ENCODE measurements around the gene NDST4.
"Not testable (repeated sequence)": the region's sequence is repeated elsewhere in the genome, so short reads cannot be mapped to it uniquely, and the experiment has no call there.

Gene NDST4

DNA sequence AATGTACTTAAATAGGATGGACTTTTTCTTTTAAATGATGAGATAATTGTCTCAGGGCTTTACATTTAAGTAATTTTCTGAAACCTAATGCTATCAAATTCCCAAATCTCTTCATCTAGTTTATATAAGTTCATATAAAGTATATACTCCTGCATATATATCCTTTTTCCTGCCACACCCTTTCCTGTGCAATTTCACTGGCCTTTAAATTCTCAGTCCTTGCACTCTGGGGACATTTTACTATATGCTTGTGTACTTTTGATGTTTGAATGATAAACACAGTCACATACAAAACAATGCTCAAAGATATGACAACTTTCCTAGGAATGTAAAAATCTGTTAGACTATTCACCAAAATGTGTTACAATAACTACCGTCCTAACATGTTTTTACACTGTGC, 60.1 kb downstream of the NDST4 start:
- no peak for DNase-seq

DNA sequence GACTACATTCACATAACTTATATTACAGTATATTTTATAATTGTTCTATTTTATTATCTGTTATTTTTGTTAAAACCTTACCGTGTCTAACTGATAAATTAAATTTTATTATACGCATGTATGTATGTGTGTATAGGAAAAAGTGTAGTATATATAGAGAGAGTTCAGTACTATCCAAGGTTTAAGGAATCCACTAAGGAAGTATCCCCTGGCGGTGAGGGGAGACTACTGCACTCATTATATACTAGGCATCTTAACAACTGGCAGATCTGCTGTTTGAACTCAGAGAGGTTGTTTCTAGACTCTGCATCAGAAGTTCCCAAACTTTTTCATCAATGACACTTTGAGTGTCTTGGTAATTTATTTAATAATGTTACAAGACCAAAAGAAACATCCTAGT, 70.9 kb downstream of the NDST4 start:
- no peak for DNase-seq

DNA sequence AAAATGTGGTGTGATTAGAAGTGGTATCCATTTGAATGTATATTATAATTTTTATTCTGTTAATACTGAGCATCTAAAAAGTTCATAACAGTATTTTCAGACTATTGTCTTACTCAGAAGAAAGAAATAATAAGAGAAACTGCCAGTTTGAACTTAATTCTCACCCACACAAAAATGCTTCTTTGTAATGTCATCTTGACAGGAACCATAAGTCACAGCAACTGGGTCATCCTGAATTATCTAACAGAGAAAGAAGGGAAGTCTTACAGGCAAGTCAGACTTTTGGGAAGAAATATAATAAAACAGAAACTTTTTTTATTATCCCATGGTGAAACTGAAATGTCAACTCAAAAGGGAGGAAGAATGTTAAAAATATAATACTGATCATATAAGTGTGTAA, 83.1 kb downstream of the NDST4 start:
- DNase-seq: no peak

DNA sequence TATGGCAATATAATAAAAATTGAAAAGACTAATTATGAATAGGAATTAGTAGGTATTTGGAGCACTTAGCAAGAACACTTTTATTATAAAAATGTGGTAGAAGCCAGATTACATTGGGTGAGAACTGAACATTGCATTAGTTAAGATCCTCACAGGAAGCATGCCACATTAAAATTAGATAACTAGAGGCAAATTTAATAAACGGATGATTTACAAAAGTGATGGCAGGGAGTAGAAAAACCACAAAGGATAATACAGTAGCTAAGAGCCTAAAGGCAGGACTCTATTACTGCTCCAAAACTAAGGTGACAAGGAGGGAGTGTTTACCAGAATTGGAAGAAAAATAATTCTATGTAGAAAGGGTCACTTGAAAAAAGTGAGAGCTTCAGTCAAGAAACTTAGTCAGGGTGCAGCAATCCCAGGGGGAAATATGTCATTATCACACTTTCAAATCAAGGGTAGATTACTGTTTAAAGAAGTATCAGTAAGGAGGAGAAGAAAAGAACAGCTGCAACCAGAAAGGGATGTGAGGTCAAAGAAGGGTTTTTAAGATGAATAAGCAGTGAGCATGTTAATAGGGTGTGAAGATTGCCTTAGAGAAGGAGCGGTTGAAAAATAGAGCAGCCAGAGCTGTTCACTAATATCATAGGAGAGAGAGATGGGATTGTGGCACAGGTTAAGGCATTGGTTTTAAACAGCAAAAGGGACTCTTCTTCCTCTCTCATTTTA, 84.6 kb downstream of the NDST4 start:
- DNase-seq: no peak

DNA sequence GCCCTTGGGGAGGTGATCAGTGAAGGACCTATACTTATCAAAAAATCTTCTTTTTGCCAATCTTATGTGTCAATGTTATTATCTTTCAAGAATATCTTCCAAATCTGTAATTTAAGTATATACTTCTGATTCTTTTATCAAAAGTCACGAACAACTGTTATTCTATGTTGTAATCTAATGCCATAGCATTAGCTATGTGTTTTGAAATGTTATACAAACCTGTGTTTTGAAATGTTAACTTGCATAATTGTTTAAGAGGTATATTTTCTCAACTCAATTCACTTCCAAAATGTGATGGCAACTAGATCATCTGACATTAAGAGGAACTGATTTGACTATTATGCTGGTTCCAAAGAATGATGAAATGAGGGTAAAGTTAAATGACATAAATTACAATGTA, 113.5 kb downstream of the NDST4 start:
- no peak for DNase-seq

DNA sequence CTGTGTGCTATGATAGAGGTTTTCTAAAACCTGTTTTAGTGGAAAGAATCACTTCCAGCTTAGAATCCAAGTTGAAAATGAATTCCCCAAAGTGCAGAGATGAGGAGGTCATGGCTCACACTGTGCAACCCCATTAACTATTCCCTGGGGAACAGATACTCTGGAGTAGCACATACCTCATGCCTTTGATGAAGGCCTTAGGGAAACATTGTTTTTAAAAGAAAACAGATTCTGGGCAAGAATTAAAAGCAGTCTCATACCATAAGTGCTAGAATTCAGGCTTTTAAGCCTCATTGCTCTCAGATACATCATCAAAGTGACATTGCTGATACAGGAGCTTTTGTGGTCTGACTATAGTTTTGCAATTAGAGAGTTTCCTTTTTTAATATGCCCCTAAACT, 115.1 kb downstream of the NDST4 start:
- peak; percentile 51 for DNase-seq

DNA sequence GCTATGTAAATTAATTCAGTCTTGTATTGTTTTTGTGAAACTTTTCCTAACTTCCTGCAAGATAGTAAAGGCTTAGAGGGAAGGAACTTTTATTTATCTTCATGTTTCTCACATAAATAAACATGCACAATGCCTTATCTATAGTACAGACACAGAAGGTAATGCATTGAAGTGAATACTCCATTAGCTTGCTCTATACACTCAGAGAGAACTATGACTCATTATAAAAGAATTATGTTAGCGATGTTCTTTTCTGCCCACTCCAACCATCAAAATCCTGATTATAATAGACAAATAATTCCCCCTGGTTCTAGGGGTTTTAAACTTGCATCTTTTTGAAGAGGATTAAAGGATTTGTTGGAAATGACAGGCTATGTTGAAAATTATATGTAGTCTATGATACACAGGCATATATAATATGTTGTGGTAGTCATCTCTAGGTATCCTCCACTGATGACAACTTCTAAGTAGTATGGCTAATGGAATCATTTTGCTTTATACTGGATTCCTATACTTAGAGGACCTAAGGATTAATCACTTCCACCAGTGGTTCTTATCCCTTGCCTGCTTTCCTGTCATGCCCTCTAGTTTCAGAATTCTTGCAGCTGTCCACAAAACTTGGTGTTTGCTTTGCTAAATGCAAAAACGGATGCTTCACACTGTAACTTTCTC, 115.7 kb downstream of the NDST4 start:
- peak; percentile 27 for DNase-seq

DNA sequence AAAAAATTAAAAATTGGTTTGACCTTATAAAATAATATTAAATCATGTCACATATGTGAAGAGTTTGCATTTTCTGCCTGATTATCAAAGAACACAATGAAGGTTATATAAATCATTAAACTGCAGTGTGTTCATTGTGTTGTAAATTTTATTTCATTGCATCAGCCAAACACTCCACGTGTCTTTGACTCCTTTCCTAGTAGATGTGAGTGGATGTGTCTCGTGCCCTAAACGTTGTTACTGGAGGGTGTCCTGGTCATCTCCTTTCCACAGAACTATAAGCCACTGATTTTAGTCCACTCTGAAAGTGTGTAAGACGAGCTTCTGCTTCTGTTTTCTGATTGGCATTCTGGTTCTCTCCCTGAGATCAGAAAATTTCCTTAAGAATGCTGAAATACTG, 127.3 kb downstream of the NDST4 start:
- no peak for DNase-seq

DNA sequence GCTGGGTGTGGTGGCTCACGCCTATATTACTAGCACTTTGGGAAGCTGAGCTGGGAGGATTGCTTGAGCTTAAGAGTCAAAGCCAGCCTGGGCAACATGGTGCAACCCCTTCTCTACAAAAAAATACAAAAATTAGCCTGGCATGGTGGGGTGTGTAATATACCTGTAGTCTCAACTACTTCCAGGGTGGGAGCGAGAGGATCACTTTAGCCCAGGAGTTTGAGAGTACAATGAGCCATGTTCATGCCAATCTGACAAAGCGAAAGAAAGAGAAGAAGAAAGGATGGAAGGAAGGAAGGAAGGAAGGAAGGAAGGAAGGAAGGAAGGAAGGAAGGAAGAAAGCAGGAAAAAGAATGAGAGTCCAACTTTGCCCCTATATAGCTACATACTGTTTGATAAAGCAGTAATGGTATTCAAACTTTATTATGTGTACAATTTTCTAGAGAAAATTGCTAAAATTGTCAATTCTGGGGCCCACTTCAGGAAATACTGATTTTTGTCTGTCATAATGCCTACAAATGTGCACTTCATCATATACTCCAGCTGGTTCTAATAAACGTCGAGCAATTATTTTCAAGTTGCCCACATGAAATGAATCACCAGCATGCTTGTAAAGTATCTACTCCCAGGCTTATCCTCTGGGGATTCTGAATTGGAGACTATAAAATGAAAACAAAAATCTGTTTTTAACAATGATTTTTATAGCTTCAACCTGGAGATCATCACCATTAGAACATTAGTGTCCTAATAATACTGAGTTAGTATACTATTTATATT, 132.3 kb downstream of the NDST4 start:
- peak; percentile 82 for DNase-seq

DNA sequence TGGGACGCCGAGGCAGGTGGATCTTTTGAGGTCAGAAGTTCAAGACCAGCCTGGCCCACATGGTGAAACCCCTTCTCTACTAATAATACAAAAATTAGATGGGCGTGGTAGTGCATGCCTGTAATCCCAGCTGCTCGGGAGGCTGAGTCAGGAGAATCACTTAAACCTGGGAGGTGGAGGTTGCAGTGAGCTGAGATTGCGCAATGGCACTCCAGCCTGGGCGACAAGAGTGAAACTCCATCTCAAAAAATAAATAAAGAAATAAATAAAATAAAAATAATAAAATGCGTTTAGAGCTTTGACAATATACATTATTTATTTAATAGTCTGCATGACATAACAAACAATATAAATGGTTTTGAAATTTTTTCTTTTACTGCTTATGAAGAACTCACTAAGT, 133.0 kb downstream of the NDST4 start:
- not testable (repeated sequence) for DNase-seq

DNA sequence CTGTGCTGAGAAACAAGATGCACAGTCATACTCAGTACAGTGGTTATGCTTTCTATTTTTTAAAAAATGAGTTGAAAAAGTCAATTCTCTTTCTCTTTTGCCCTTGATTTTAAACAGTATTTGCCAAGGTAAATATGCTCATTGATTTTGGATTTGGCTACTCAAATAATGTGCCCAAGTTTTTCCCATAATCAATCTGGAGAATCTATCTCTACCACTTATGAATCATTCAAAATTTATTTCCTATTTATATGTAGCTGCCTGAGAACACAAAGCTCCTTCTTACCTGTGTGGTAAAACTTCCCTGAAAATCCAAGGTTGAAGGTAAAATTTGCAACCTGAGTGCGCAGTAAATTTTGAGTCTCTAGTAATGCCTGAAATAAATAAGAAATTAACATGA, 136.5 kb downstream of the NDST4 start:
- no peak for DNase-seq

DNA sequence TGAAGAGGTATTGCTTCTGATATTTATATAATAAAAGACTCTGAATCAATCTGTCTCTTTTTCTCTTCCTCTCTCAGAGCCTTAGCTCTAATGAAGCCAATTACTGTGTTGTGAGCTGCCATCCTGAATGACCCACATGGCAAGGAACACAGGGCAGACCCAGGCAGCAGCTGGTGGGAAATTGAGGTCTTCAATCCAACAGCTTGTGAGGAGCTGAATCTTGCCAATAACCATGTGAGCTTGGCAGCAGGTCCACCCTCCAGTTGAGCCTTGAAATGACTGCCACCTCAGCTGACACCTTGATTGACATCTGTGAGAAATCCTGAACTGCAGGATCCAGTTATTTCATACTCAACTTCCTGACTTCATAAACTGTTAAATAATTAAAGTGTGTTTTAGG, 149.4 kb downstream of the NDST4 start:
- no peak for DNase-seq

DNA sequence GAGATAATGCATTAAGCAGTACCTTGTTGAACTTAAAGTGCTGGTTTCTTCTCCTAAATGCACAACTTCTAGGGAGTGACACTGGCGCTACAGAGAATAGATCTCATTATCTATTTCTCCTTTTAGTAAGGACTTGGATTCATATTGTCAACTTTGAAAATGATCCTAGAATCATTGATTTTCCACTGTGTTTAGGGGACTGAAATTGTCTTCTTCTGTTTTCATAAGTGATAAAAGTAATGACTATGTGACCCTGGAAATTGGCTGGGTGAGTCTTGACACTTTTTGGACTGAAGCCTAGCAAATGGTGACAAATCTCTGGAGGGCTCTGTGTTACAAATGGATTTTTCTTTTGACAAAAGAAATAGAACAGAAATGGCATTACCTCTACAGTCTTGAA, 167.8 kb downstream of the NDST4 start:
- DNase-seq: no peak

DNA sequence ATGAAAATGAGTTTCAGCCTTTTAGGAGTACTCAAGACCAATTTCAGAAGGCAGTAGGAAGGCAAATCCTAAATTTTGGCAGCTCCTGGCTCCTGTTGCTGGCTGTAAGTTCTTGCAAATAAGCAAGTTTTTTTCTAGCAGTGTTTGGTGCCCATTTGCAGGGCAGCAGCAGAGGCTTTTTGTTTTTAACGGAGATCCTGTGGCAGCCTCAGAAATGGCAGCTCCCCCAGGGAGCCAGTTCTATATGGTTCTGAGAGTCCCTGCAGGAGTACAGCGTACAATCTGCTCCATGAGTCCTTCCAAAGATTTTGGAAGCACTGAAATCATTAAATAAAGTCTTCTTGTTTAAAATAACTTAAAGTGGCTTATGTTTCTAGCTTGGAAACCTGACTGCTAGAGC, 171.9 kb downstream of the NDST4 start:
- DNase-seq: no peak

DNA sequence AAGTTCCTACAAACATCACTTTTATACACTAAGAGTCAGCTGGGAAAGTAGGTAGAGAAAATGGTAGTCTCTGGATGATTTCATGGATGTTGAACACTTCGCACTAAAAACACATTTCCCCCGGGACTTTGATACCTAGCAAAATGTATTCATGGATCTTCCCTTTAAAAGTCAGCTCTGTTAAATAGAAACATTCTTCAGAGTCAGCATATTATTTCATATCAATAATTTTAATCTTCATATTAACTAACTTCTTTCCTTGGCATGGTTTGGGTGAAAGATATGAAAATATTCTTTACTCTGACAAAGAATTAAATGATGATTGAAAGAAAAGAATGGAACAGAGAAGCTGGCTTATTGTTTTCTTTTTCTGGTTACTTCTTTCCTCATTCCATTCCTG, 185.5 kb downstream of the NDST4 start:
- DNase-seq: no peak

DNA sequence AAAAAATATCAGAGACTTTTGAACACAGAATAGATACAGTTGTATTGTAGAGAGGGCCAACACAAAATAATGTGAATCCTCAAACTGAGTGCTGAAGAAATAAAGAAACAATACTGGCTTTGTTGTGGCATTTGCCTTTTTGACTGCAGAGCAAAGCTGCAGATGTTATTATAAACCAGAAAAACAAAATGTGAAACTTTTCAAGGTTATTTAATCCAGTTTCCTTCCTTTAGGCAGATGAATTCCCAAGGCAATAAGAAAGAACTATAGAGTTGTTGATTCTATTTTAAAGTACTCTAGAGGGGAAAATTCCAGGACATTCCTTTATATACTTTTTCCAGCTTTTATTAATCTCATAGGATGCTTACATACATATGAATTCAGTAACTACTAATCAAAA, 186.8 kb downstream of the NDST4 start:
- DNase-seq: no peak

DNA sequence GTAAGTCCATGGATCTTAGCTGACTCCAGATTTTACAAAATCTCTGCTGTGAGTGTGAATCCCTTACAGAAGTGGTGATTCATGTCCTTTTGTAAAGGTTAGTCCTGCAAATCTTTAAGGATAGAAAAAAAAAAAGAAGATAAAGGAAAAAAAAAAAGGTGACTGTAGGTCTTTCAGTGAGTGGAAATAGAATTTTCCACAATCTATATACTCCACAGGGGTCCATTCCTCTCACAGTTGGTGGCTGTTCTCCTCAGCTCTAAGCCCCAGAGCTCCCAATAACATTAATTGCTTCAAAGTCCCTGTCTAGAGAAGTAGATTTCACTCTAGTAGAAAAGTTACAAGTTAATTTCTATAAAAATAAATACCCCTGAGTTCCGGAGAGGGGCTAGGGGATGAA, 189.1 kb downstream of the NDST4 start:
- DNase-seq: no peak

DNA sequence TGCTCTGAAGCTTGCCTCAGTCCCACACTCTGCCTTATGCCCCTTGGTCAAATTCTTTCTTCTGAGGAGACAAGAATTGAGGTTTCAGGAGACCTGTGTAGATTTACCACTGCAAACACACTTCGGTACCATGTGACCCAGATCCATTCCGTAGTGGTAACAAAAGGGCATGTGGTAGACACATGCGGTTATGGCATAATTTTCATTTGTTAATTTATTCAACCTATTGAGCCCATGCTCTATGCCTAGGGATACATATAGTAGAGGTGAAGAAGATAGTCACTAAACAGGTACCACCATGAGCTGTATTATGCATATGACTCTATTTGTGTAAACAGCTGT, 190.9 kb downstream of the NDST4 start:
- DNase-seq: no peak

DNA sequence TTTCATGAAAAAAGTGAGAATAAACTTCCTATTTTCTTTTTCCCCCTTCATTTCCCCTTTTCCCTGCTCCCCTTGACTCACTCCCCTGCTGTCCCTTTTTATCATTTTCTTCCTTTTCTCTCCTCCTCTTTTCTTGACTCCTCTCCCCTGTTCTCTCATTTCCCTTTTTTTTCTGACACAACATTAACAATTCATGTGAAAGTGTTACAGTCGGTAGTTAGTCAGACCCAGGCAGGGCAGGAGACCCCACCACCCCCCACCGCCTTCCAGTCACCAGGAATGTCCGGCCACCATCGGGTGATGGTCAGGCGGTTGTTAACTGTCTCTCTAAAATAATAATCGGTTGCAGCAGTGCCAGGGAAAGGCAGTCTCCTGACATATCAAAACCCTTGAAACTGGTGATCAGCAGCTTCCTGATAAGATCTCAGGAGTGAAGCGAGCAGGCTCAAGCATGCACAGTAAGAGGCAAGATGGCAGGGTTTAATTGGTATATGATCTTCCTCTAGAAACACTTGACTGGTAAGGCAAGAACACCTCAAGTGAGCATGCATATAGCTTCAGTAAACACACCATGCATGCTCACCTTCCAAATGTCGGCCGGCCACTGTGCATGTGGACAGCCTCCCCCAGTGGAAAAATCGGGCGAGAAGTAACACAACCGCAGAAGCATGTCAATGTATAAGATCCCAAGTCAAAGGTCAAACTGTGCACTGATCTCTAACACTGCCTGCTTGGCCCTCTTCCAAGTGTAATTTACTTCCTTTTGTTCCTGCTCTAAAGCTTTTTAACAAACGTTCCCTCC, 191.4 kb downstream of the NDST4 start:
- no peak for DNase-seq

DNA sequence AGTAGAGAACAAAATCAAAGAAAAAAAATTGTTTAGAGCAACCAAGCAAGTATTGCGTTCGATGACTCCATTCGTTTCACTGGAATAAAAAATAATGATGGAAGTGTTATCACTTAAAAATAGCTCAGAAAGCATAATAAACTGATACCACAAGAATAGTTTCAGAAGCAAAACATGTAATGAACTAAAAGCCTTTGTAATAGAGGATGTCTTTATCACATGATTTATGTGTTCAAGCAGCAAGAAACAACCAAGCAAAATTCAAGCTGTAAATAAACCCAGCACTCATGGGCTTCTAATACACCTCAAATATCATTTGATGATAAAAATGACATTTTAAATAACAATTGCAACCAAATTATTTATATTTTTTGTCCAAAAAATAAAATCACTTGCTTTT, 192.2 kb downstream of the NDST4 start:
- no peak for DNase-seq

DNA sequence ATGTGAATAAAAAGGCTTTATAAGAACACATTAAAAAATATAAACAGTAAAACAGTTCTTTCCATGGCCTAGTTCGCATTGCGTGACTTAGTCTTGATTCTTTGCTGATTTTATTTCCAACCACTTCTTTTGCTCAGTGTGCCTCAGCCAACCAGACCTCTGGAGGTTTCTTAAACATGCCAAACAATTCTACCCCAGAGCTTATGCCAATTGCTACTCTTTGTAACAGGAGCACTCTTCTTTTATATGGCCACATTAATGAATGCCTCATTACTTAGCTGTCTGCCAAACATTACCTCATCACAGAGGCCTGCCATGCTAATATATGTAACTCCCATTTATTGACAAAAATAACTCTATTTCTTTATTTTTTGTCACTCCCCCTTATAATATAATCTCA, 202.3 kb downstream of the NDST4 start:
- peak; percentile 37 for DNase-seq

DNA sequence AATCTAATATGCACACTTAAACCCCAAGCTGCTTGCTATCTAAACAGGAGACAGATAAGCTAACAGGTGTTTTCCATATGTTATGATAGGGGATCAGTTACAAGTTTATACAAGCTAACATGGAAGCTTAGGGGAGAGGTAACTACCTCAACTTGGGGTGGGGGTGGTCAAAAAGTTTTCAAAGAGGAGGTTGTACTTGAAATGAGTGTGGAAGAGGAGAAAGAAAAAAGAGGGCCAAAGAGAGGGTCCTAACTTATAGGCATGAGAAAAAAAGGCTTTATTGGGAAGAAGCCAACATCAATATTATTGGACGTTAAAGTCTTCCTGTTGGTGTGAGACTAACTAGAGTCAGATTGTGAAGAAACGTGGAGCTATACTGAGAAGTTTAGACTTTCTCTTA, 205.9 kb downstream of the NDST4 start:
- DNase-seq: no peak

DNA sequence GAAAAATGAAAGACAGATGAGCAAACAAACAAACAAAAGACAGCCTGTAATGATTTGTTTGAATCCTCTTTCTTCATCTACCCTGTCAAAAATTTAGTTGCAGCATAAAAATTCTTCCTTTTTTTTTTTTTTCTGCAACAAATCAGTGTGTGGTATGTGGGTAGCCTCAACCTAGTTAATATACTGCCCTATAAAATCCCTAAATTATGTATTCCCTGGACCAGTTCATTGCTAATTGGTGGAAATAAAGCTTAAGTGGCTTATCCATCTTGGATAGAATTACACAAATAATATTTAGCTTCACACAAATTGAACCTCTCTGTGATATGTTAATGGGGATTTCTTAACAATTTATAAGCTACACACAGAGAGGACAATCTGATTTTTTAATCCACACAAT, 208.4 kb downstream of the NDST4 start:
- no peak for DNase-seq

DNA sequence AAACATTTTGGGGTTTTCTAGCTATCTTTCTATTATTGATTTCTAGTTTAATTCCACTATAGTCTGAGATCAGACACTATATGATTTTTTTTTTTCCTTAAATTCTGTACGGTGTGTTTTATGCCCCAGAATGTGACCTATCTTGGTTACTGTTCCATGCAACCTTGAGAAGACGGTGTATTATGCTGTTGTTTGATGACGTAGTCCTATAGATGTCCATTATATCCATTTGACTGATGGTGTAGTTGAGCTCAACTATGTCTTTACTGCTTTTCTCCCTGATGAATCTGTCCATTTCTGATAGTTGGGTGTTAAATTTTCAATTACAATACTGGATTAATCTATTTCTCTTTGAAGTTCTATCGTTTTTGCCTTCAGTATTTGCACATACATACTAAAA, 212.5 kb downstream of the NDST4 start:
- no peak for DNase-seq
